Hematopoietic multipotent progenitor cell treated with erythropoietin and hydrocortisone succinate and interleukin-3 and kit ligand, for 8 days (in vitro differentiated cells): ENCODE data around the gene PDE6D.
"Not testable (repeated sequence)": the region's sequence is repeated elsewhere in the genome, so short reads cannot be mapped to it uniquely, and the experiment has no call there.

ENCODE experiments used
- DNase-seq: peaks from one replicate; pipeline ENCODE4 v3.0.0-alpha.2; 2015

The PDE6D gene

GRCh38 chr2:231717281-231718171 lies 63.6 kb downstream of the PDE6D start:
- DNase-seq = peak; percentile 60

GRCh38 chr2:231716666-231717280 lies 64.3 kb downstream of the PDE6D start:
- DNase-seq = no peak

GRCh38 chr2:231715988-231716616 lies 65.0 kb downstream of the PDE6D start:
- DNase-seq = peak; percentile 52

GRCh38 chr2:231715499-231715837 lies 65.6 kb downstream of the PDE6D start:
- no peak for DNase-seq

GRCh38 chr2:231714639-231715498 lies 66.2 kb downstream of the PDE6D start:
- DNase-seq = peak; percentile 85

- peak; percentile 95 for DNase-seq
Observed at GRCh38 chr2:231713730-231714638, 67.1 kb downstream of the PDE6D start.

GRCh38 chr2:231713406-231713729 lies 67.7 kb downstream of the PDE6D start:
- not testable (repeated sequence) for DNase-seq

- peak; percentile 22 for DNase-seq
Observed at GRCh38 chr2:231712451-231713021, 68.5 kb downstream of the PDE6D start.

- peak; percentile 9 for DNase-seq
Observed at GRCh38 chr2:231711677-231712450, 69.2 kb downstream of the PDE6D start.

GRCh38 chr2:231710799-231711676 lies 70.0 kb downstream of the PDE6D start:
- DNase-seq = peak; percentile 40

GRCh38 chr2:231709981-231710798 lies 70.9 kb downstream of the PDE6D start:
- peak; percentile 77 for DNase-seq

- peak; percentile 63 for DNase-seq
Observed at GRCh38 chr2:231709636-231709980, 71.5 kb downstream of the PDE6D start.

GRCh38 chr2:231708773-231709635 lies 72.1 kb downstream of the PDE6D start:
- peak; percentile 45 for DNase-seq

- peak; percentile 99 for DNase-seq
Observed at GRCh38 chr2:231707927-231708772, 72.9 kb downstream of the PDE6D start, which contains the start of gene PTMA. PTMA (plus strand) TSS chr2:231708525; CDS start chr2:231708707, 182 bp downstream.

GRCh38 chr2:231707625-231707926 lies 73.5 kb downstream of the PDE6D start:
- no peak for DNase-seq

GRCh38 chr2:231706731-231707624 lies 74.1 kb downstream of the PDE6D start:
- peak; percentile 99 for DNase-seq
